GM18520 (cell line): ENCODE measurements around the gene ZSWIM6.

Source experiments
- ATAC-seq: cut with Tn5 transposase; IDR thresholded peaks from one replicate; pipeline ENCODE4 v1.9.1; 2021; ENCODE audit not compliant: unreplicated experiment

ZSWIM6 gene

DNA sequence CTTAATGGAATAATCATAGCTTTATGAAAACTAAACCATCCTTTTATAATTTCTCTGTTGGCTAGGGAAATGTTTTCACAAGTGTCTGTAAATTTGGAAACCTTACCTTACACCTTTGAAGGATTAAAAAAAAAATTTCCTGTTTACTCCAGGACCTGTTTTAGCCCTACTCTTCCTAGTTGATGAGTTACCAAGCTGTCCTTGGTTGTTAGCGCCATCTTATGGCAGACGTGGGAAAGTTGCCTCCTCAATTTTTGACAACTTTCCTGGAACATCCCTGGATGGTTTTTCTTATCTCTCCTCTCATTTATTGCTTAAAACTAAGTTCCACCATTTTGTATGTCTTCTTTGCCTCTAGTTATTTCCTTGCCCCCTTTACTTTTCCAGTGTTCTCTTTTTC lies 25.7 kb downstream of the ZSWIM6 start:
- no peak for ATAC-seq

- ATAC-seq: no peak
Measured at GRCh38 chr5:61362796-61363368, 30.8 kb downstream of the ZSWIM6 start.

DNA sequence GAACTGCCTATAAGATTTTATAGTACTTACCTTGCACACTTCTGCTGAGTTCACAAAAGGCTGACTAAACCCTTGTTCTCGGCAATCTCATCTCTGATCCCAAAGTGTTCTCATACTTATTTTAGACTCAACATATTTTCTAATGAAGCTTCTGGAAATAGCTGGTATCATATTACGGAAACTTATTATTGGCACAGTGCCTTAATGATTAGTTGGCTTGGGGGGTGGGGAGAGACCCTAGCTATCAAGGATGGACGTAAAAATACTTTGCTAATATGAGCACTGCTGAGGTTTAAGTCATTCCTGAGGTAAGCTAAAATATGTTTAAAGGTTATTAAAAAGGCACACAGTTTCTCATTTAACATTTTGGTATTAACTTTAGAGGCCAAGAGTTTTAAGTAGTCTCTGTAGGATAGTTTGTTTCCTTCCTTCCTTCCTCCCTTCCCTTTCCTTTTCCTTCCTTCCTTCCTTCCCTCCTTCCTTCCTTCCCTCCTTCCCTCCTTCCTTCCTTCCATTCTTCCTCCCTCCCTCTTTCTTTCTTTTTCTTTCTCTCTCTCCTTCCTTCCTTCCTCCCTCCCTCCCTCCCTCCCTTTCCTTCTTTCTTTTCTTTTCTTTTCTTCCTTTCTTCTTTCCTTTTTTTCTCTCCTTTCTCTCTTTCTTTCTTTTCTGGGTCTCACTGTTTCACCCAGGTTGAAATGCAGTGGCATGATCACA lies 31.5 kb downstream of the ZSWIM6 start:
- ATAC-seq: no peak

DNA sequence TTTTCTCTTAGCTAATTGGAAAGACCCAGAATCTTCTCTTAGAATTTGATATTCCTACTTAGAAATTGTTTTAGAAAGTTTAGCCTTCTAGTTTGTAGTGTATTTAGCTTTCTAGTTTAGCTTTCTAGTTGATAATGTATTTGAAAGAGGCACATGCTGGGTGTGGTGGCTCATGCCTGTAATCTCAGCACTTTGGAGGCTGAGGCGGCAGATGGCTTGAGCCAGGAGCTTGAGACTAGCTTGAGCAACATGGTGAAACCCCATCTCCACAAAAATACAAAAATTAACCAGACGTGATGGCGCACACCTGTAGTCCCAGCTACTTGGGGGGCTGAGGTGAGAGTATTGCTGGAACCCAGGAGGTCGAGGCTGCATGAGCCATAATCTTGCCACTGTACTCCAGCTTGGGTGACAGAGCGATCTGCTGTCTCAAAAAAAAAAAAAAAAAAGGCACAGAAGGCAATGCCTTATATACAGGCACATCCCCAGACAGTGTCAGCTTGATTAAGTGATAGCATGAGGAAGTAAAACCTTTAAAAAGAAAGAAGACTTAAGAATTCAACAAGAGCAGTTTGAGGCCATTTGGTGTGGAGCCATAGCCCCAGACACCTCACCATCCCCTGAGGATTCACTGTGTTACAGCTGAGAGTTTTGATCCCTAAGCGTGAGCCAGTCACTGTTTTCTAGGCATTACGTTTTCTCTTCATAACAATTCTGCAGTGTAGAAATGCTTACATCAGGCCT lies 34.6 kb downstream of the ZSWIM6 start:
- ATAC-seq: no peak

- ATAC-seq: no peak
Measured at GRCh38 chr5:61370506-61370905, 38.4 kb downstream of the ZSWIM6 start.

DNA sequence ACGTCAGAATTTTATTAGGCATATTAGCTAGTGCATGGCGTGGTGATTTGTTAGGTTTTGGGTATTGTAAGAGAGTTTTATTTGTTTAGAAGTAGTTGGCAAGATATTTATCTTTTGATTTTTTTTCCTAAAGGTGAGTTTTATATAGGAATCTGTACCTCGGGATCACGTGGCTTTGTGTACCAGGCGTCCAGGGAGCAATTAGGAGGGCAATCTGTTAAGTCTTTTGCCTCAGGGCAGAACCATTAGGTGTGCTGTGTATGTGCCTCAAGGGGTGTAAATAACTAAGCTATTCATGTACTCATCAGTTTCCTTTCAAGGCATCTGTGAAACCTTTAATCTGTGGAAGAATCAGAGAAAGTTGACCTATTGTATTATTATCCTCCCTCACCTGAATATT lies 39.4 kb downstream of the ZSWIM6 start:
- no peak for ATAC-seq

DNA sequence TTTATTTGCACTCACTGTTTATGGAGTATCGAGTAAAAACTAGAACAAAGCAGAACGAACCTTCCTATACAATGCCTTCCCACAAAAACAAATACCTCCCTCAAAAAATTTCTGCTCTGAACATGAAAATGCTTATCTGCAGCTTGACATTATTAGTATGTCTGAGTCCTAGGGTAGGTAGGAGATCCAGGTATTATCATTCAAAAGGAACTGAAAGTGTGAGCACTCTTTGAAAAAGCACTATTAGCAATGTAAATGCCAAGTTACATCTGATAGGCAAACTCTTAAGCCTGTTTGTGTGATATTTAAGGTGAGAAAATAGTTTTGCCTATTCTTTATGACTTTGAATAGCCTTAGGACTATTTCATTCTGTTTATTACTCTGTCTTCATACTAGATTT lies 47.6 kb downstream of the ZSWIM6 start:
- ATAC-seq: no peak

DNA sequence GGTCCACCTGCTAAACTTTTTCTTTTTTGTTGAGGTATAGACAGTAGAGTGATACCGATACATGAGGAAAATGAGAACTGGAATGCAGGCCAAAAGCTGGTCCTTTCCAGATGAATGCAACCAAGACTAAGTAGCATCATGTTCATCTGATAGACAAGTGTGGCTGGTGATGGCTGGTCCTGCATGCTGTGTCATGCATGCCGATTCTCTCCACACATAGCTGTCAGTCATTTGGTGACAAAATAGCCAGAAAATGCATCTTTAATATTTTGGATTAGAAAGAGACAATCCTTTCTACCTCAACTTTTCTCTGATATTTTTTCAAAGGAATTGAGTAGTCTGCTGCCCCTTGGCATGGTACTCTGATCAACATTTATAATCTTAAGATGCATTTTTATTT lies 49.9 kb downstream of the ZSWIM6 start:
- ATAC-seq: no peak

DNA sequence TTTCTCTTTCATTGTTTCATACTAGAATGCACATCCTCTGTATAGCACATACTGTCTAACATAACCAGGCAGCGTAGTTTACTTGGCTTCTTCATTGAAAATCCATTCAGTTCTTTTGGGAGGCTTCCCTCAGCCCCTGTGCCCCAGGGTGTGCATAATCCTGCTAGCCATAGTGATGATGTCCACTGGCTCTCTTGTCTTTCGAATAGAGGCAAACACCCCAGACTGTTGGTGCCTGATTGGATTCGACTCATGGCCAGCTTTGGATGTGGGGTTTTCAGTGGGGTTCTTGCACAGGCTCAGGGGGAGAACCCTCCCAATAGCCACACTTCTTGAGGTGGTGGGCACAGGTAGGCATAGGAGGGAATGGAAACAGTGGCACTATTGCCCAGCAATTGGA lies 53.6 kb downstream of the ZSWIM6 start:
- no peak for ATAC-seq

DNA sequence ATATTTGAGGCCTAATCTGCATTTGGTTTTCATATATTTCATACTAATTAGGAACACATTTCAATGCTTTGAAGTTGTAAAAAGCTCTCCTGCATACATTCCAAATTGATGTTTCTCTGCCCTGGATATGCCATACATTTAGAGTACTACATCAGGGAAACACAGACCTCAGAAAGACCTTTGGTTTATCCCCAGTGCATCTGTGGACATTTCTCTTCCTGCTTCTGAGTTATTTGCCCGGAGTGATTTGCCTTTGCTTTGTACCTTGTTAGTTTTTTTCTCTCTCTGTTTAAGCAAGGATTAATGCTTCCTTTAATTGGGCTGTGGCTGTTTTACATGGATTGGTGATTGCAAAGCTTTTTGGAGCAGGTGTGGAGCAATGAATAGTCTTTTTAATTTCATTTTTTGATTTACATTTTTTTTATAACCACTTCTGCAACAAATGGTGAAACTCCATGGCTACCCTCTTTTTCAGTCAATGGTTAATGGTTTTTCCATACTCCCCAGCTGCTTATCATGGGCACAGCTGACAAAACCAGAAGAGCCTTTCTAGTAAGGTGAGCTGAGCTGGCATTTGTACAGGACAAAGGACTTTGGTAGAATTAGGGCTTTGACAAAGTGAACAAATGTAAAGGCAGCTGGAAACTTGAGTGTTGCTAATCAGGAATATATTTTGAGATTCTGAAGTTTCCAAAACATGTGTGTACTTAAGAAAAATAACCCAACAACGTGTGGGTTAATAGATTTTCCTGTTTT lies 54.2 kb downstream of the ZSWIM6 start:
- no peak for ATAC-seq

DNA sequence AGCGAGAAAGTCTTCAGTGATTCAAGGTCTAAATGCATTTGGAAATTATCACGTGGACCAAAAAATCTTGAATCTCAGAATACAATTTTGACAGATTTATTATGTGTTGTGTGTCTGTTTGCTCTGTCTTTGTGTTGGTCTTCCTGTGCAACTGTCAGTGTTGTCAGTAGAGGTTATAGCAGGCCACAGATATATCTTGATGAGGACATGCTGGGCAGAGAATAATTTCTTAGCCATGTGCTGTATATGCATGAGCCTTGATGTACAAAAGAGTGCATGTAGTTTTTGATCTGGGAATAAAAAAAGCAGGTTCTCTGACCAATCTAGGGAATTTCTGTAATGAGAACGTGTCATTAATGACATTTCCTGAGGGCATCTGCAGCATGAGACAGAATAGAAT lies 57.6 kb downstream of the ZSWIM6 start:
- no peak for ATAC-seq

GRCh38 chr5:61394078-61394704 lies 62.1 kb downstream of the ZSWIM6 start:
- no peak for ATAC-seq

- no peak for ATAC-seq
Measured at GRCh38 chr5:61394793-61395192, 62.7 kb downstream of the ZSWIM6 start.

GRCh38 chr5:61397238-61397637 lies 65.2 kb downstream of the ZSWIM6 start:
- no peak for ATAC-seq

DNA sequence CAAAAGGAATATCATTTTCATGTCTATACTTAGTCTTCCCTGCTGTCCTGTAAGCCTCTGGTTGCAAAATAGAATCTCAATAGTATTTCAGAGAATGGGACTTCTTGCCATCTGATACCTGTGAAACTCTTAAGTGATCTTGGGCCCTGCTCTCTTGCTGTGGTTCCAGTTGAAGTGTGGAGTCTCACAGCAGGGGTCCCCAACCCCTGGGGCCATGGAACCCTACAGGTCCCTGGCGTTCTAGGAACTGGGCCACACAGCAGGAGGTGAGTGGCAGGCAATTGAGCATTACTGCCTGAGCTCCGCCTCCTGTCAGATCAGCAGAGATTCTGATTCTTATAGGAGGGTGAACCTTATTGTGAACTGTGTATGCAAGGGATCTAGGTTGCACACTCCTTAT lies 65.9 kb downstream of the ZSWIM6 start:
- ATAC-seq: no peak

- ATAC-seq: no peak
Measured at GRCh38 chr5:61398440-61398839, 66.4 kb downstream of the ZSWIM6 start.

- no peak for ATAC-seq
Measured at GRCh38 chr5:61399679-61400078, 67.6 kb downstream of the ZSWIM6 start.

DNA sequence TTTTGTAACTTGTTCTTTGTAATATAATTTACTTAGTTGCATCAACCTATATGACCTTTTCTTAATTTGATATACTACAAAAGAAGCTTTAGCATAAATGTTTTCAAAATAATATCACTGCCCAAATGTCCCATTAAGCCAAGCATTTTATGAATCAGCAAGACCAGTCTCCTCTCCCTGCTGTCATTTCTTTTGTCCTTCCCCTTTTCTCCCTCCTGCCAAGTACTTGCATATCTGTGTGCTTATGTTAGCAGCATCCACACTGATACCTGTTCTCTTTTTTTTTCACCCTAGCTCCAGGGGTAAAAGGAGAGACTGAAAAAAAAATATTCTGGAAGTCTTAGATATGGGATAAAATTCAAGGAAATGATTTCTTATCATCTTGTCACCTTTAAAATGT lies 69.7 kb downstream of the ZSWIM6 start:
- no peak for ATAC-seq

DNA sequence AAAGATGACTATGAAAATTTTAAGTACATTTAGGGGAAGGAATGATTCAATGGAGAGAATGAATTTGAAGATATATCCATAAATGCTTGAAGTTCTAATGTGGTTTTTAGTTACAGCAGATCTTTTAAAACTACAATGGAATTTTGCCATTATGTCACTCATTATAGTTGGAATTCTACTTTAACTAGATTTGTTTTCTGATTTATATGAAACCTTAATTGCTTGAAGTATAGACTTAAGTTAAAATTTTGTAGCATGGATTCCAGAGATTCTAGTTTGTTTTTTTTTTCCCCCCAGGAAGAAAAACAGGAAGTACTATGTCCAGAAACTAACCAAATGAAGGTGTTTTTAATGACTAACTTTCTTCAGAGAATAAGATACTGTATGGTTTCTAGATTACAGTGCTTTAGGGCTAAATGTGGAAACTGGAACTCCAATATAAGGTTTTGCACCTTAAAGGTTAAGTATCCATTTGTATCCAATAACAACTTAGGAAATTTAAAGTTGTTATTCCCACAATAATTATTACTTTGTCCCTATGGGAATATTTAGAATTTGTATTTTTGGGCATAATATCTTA lies 70.3 kb downstream of the ZSWIM6 start:
- ATAC-seq: no peak

DNA sequence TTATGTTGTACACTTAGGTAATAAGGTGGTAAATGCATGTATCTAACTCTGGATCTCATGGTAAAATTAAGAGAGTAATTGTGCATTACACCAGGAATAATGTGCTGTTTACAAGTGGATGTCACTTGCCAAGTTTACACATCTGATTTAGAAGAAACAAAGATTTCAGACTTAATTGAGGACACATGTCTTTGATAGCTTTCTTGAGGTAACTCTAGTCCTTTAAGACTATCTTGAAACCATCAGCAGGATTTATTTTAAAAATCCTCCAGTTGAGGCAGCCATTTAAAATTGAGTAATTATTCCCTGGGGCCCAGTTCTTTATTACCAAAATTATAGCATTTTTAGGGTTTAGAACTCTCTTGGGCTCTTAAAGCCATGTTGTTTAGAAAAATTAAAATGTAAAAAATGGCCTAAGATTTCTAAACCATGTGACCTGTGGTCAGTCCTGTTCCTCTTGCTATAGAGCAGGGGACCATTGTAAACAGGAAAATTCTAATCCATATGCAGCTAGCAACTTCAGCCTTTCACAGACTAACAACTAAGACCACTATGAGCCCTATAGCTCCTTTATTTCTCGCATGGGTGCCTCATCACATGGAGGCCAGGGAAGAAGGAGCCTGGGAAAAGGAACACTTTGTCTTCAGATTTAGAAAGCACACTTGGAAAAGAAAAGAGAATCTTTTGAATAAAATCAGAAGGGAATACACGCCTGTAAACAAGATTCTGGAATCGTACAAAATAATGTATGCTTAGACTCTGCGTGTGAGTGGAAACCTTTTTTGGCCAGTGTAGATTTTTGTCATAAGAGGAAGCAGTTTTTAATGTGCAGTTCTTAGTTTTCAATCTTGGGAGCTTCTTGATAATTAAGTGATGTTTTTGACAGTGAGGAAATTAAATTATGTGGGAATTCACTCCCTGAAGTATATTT lies 71.2 kb downstream of the ZSWIM6 start:
- no peak for ATAC-seq
